VCaP (cell line): ENCODE results near the gene CD8B2.

ENCODE experiments used
- H3K27ac ChIP-seq: fragments of 450-650 bp; 2 replicates; pipeline ENCODE4 v1.5.1; 2017
- CTCF ChIP-seq: fragments of 450-650 bp; conservative IDR thresholded peaks from 2 replicates; pipeline ENCODE4 v1.5.1; 2017; ENCODE audit warnings: mild to moderate bottlenecking, moderate library complexity

The CD8B2 gene

GRCh38 chr2:106537791-106538191 is 50.6 kb downstream of the CD8B2 start:
- no peak for TF ChIP-seq CTCF
- H3K27ac ChIP-seq, result no peak overlapping the region

GRCh38 chr2:106540886-106541285 is 53.7 kb downstream of the CD8B2 start:
- no peak overlapping the region for H3K27ac ChIP-seq
- TF ChIP-seq CTCF, result no peak

- H3K27ac ChIP-seq, result no peak overlapping the region
- no peak for TF ChIP-seq CTCF
These were observed 54.2 kb downstream of the CD8B2 start for GRCh38 chr2:106541333-106541732.

- peak; percentile 94 for TF ChIP-seq CTCF
These were observed 55.7 kb downstream of the CD8B2 start for GRCh38 chr2:106542746-106543359.

GRCh38 chr2:106545007-106545406 is 57.8 kb downstream of the CD8B2 start:
- peak overlapping the region; percentile 97; the same call in 1 of the 2 replicates for H3K27ac ChIP-seq
- no peak for TF ChIP-seq CTCF

More at GRCh38 chr2:106542746-106543359, 55.7 kb downstream of the CD8B2 start:
- H3K27ac ChIP-seq, result peak overlapping the region; percentile 97

GRCh38 chr2:106546391-106546990 is 59.3 kb downstream of the CD8B2 start:
- H3K27ac ChIP-seq, result peak overlapping the region; percentile 97
- no peak for TF ChIP-seq CTCF

- TF ChIP-seq CTCF, result no peak
- peak overlapping the region; percentile 97 for H3K27ac ChIP-seq
These were observed 60.2 kb downstream of the CD8B2 start for GRCh38 chr2:106547164-106547903.
